Right lobe of liver (tissue), 4 donors: ENCODE results near the gene GOLGA3.

ENCODE experiments used
- CTCF ChIP-seq, 4 donors: fragments of 200-600 bp in 3 of 4; fragments of 450-650 bp in 1 of 4; IDR thresholded peaks; one replicate each; pipeline versions ENCODE4 v1.5.1 to v1.8.0; 2016 to 2022; ENCODE audit warnings: antibody characterized with exemption in 4 of 4, mild to moderate bottlenecking in 2 of 4
- POLR2A ChIP-seq: fragments of 450-650 bp; IDR thresholded peaks from one replicate; pipeline ENCODE4 v1.6.1; 2017; ENCODE audit warnings: antibody characterized with exemption, mild to moderate bottlenecking
- donor health status: DM: no; HTN: no; CAD: no.
- donor health status: DM: no; HTN: no; CAD: no.
- donor health status: DM: no; HTN: yes; CAD: no.

GRCh38 chr12:132739600-132740312 lies 88.9 kb downstream of the GOLGA3 start:
- TF ChIP-seq POLR2A = no peak
- no peak for TF ChIP-seq CTCF (IDR thresholded peaks at IDR 0.05)
